Fibroblast of lung (primary cell): Measurements from ENCODE around the gene RAC2.

Experiments used
- EZH2 ChIP-seq: IDR thresholded peaks from 2 replicates; pipeline ENCODE4 v1.5.1; 2012; ENCODE audit warnings: low read length, control low read depth, mild to moderate bottlenecking; ENCODE audit errors: missing control alignments
- TF ChIP-seq, protein P1 (sequence below), 2 donors: IDR thresholded peaks in 1 of 2; conservative IDR thresholded peaks in 1 of 2; 1 replicate in 1 of 2; 2 replicates in 1 of 2; pipeline ENCODE4 v1.5.1; 2011 to 2012; ENCODE audit warnings: low read length in 2 of 2, control low read depth in 1 of 2, inconsistent platforms in 1 of 2, low read depth in 1 of 2, mild to moderate bottlenecking in 1 of 2

DNA sequence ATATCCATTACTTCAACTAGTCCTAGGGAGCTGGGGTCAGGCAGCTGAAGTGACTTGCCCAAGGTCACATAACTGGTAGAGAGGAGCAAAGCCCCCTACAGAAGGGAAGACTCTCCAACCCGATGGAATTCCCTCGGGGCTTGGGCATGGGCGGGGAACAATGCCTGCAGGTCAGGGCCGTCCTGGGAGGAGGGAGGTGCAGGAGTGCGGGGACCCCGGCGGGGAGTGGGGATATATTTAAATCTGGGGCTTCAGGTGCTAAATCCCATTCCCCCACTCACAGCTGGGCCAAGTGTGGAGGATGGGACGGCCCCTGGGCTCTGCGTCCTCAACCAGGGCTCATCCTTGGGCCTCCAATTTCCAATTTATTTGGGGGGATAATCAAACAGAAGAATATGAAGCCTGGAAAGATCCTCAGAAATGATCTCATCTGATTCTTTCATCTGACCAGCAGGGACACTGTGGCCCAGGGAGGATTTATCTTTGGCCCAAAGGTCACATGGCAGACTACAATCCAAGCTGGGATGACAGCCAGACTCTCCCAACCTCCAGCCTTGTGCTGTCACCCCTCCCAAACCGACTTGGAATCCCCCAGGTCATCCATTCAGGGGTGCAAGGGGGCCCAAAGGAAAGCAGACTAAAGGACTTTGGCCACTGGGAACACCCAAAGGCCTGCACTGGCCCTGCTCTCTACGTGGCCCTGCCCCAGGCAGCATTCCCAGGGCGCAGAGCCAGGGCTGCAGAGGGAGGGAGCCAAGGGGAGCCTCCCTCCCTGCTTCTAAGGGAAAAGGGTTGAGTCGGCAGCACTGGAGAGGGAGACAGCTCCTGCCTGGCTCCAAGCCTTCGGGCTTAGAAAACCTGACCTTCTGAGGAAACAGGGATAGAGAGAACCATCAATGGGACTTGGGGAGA lies 47.3 kb downstream of the RAC2 start:
- TF ChIP-seq, protein P1, sequence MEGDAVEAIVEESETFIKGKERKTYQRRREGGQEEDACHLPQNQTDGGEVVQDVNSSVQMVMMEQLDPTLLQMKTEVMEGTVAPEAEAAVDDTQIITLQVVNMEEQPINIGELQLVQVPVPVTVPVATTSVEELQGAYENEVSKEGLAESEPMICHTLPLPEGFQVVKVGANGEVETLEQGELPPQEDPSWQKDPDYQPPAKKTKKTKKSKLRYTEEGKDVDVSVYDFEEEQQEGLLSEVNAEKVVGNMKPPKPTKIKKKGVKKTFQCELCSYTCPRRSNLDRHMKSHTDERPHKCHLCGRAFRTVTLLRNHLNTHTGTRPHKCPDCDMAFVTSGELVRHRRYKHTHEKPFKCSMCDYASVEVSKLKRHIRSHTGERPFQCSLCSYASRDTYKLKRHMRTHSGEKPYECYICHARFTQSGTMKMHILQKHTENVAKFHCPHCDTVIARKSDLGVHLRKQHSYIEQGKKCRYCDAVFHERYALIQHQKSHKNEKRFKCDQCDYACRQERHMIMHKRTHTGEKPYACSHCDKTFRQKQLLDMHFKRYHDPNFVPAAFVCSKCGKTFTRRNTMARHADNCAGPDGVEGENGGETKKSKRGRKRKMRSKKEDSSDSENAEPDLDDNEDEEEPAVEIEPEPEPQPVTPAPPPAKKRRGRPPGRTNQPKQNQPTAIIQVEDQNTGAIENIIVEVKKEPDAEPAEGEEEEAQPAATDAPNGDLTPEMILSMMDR (conservative IDR thresholded peaks at IDR 0.05 in 1 of 2, IDR thresholded peaks at IDR 0.05 in 1 of 2; ENCODE audit: low read depth in 1 of 2, low read length in 2 of 2), result no peak
- no peak for TF ChIP-seq EZH2
